HG03469 (cell line): ENCODE results near the gene AOPEP.

ENCODE experiments used
- ATAC-seq: cut with Tn5 transposase; IDR thresholded peaks from one replicate; pipeline ENCODE4 v1.9.1; 2021; ENCODE audit warnings: mild to moderate bottlenecking, moderate library complexity, moderate number of reproducible peaks; ENCODE audit not compliant: unreplicated experiment

Gene AOPEP

DNA sequence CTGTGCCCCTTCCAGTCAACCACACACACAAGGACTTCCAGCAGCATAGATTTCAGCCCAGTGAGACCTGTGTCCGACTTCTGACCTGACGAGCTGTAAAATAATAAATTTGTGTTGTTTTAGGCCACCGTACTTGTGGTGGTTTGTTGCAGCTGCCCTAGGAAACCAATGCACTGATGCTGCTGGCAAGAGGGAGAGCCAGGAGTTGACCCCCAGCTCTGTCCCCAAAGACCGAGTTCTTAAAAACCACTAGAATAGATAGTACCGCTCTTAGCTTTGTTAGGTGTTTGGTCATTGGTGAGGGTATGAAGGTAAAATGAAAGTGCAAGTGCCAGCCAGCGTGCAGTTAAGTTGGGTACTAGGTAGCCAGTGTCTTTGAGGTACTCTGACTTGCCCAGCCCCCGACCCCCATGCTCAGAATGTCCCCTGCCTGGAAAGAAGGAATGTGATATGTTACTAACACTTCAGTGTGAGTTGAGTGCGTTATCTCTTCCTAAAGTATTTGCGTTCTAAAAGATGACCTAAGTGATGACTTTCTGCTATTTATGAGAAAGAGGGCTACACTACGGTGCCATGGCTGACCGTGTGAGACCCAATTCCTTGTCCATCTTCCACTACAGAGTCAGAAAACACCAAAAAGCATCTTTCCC lies 185.6 kb downstream of the AOPEP start:
- ATAC-seq: no peak

DNA sequence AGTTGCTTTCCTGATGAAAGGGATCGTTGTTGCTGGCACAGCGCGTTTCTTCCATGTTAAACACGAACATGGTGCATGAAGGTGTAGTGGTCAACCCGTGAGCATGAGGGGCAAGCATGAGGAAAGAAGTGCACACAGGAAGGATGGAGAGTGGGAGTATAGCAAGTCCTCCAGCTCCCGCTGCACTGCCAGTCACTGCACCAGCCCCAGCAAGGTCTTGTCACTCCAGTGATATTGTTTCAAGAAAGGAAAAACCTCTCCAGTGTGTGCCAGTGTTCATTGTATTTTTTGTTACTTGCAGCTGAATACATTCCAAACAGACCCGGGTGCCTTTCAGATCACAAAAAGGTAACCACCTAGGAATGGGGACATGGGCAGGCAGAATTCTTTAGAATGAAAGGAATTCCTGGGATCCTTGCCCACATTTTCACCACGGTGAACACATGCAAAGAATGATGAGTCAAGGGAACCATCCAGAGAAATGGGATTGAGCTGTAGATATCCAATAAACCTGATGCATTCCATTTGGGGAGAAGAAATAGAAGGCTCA lies 186.3 kb downstream of the AOPEP start:
- no peak for ATAC-seq

DNA sequence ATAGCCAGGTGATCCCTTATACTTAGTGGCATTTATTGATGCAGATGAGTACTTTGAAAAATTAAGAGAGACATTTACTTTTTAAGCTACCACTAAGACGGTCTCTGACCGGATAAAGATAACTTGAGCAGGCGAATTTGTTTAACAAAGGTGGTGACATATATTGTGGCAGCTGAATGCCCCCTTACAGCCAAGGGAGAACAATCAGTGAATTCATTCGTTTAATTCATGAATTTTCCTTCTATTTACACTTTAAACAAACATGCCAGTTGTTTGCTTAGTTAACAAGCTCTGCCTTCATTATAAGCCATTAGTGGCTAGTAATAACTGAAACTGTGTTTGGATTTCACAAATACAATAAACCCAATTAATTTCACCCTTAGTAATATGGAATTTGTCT lies 187.1 kb downstream of the AOPEP start:
- no peak for ATAC-seq

DNA sequence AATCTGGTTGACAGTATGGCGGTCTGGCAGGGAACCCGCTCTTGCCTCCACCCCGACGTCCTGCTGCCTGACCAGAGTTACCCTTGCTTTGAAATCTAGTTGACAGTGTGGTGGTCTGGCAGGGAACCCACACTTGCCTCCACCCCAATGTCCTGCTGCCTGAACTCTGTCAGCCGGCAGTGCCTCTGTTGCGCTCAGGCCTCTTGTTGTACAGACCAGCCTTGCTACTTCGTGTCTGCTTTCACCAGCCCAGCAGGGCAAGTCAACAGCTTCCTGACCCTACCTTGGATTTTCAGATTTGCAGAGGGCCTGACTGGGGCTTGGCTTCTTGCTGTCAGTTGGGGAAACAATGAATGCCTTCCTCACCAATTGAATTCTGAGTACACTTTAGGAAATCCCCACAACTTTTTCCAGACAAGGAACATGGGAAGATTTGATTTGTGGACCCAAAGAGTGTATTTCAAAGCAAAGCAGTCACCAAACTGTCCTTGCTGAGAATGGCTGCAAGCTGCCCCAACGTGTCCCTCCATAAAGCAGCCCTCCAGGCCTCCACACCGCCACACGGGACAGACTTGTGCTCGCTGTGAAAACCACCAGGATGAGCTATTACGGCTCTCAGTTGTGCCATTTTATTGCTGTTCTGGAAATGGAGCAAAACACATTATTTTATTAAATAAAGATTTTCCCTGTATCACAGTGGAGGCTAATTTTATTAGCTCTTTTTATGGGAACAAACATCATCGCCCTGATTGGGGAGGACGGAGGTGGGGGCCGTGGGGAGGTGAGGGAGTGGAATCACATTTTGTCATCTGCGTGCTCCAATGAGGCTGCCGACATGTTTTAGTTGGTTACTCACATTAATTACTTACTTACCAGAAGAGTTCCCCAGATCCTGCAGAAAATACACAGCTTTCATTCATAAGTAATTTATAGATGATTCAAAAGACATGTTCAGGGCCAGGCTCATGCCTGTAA lies 189.3 kb downstream of the AOPEP start:
- no peak for ATAC-seq

DNA sequence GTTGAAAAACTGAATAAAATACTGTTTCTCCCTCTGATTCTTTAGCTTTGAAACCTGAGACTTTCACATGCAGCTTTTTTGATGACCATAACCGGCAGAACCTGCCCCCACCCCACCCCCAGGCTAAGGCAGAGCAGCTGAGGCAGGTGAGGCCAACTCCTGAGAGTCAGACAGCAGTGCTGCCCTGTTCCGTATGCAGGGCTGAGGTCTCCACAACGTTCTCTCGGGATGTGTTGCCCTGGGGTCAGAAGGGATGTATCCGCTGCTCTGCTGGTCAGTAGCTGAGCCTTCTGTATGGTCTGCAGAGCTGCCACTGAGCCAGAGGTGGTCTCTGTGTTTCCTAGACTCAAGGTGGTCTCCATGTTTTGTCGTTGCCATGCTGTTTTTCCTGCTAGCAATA lies 190.5 kb downstream of the AOPEP start:
- ATAC-seq: no peak

DNA sequence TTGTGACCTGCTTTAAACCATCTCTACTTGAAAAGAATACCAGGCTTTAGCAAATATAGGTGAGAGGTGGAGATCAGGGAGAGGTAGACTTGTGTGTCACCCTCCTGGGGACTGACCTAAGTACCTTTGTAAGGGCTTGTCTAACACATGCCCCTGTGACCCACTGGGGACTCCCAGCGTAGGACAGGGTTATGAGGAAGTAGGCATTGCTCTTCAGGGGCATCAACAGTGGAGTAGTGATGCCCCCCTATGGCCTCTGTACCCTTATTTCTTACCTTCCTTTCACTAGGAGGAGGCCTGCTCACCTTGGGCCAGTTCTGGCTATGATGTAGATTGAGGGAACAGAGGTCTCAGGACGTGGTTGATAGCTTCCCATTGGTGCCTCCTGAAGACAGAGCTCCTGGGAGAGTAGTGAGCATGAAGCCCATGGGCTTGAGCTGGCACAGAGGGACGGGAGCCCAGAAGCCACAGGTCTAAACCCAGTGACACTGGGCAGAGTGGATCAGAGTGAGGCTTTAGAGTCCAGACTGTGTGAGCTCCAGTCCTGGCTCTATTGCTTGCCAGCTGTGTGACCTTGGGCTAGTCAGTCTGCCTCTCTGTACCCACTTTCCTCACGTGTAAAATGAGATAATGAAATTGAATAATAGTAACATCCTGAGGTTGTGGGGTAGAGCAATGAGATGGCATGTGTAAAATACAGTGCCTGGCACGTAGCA lies 191.7 kb downstream of the AOPEP start:
- ATAC-seq: no peak

DNA sequence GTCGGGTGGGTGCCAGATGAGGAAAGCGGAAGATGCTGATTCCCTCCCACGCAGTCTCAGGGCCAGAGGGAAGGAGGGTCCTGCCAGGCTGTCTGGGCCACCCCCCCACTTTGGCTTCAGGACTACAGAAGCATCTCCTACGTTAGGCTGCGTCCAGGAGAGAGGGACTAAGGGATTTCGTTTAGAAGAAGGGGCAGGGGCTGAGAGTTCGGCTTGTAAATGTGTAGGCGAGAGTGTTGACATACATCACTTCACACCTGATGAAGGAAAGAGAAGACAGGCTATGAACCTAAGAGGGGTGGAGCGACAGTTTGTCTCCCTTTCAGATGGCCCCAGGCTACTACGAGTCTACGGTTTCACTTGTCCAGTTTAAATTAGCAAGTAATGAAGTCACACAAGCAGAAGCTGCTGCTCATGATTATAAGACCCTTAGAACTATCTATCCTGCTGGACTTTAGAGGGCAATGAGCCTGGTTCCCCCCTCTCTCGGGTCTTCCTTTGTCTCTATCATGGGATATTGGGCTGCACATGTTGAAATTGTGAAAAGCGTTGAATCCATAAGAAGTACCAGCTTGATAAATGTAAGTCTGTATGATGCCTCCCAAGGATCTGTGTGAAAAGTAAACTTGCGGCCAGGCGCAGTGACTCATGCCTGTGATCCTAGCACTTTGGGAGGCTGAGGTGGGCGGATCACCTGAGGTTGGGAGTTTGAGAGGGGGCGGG lies 193.0 kb downstream of the AOPEP start:
- ATAC-seq: no peak

DNA sequence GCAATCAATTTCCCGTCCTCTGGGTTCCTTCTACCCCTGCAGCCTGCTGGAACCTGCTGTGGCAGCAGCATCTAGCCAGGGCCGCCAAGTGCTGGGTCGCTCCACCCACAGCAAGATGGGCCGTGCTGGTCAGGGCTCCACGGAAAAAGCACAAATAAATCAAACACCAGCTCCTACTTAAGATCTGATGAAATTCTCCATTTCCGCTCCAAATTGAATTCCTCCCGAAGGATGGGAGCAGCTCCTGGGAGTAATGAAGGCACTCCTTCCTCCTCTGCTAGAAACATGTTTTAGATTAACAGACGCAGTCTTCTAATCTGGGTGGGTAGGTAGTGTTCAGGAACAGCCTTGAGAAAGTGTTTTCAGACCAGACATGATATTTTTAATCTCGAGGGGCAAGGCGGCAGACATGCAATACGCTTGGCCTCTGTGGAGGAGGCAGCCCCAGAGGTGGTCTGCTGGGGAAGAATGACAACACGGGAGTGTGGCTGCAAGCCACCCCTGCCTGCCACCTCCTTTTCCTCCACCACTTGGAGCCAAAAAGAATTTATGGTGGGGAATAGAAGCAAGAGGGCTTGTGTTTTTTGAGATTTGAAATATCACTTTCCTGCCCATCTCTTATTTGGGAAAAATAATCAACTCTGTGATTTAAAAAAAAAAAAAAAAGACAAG lies 194.1 kb downstream of the AOPEP start:
- no peak for ATAC-seq

DNA sequence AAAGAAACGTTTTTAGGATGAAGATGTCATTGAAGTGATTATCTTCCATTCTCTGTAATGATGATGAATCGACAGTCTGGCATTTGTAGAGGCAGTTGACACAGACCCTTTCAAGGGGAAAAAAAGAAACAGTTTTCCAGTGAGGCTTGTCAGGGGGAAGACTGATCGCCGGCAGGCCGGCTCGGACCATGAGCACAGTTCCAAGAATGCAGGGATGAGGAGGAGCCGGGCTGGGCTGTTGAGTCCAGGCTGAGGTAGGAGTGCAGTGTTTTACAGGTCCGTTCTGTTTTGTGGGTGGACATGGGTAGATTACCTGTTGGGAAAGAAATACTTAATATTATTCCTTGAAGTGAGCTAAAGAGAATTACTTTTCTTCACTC lies 194.6 kb downstream of the AOPEP start:
- no peak for ATAC-seq

DNA sequence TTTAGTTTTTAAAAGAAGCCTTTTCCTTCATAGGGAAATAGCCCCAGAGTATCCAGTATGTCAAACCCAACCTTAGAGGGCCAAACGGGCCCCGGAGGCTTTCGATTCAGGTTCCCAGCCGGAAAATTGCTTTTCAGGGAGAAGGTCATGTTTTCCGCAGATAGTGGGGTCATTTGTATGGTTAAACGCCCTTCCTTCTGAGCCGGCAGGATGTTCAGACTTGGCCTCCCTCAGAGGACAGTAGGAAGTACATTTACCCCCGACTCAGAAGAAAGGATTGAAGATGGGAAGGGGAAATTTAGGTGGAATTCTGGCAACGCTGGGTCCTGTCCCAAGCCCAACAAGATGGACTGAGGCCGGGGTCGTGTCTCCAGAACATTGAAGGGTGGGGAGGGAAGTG lies 195.2 kb downstream of the AOPEP start:
- no peak for ATAC-seq

DNA sequence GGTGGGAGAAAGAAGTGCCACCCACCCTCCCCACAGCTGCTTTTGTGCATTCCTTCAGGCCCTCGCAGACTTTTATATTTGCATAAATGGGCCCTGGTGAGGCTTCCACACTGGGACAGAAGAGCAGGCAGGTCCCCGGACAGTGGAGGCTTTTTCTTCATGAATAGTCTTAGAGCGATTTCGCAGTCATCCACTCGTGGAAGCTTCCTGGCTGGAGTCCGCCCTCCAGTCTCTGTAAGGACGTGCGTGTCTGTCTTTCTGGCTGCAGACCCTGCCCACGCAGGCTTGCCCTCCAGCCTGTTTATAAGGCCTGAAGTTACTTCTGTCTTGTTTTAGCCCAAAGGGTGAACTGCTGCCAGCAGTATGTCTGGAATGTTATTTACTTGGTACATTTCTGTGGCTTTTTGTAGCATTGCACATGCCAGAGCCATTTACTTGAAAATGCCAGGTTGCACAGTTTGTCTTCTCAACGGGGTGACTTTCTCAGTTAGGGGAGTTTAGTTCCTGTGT lies 195.7 kb downstream of the AOPEP start:
- ATAC-seq: no peak

DNA sequence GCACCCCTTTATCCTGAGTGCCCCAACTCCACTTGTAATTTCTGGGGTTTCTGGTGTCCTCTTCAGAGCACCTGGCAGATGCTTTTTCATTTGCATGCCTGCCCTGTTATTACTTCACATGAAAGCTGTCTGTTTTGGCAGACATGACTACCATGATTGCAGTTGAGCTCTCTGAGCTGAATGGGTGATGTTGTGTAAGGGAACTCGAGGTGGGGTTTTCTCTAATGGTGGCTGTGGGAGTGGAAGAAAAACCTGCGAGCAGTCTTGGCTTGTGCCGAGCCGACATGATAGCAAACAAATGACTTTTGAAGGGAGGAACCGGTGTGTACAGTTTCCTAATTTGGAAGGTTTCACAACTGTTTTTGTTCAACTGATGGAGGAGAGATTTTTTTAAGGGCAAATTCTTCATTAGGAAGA lies 196.2 kb downstream of the AOPEP start:
- ATAC-seq: no peak

DNA sequence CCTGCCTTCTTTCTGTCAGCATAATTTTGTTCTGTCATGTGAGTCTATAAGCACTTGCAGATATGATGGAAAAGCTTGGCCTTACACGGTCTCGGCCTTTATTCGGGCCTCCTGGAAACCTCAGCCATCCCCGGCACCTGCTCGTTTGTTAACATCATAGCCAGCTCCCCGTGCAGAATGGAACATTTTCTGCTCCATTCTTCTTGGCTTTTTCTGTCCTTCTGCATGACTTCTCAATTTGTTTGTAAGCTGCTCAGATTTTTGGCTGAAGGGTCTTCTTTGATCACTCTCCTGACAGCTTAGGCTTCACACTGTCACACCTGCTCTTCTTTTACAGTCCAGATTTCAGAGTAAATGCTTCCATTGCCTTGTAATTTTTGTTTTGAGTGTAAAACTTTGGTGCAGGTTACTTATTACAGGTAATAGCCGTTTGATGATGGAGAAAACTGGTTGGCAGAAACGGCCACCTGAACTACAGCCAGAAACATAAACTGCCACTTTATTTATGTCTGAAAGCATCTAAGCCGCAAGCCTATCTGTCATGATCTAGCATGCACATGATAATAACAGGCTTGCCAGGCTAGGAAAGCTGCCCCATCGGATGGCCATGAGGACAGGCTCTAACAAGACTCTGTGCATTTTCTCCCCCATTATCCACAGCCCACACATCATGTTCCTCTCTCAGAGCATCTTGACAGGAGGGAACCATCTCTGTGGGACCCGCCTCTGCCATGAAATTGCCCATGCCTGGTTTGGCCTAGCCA lies 197.0 kb downstream of the AOPEP start:
- ATAC-seq: no peak

DNA sequence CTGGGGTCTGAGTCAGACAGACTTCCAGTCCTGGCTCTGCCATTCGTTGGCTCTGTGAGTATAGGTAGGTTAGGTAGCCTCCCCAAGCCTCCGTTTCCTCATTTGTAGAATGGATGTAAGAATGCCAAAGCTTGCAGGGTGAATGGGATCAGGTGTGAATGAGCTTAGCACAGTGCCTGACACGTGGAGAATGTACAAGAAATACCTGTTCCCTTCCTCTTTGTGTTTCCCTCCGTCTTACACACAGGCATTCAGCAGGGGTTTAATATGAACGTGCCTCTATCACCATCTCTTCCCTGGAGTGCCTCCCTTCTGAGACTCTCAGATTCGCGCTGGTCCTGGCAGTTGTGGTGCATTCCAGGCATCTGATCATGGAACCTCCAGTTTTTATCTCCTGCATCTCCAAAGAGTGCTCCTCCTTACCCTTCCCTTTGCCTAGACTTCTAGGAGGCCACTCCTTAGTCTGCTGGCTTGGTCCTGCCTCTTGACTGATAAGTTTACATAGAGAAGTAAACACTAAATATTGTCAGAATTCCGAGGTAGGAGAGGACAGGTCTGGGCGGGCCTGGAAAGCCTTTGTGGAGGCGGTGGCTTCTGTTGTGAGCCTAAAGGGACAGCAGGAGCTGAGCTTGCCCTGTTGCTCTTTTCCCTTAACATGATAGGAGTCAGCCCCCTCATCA lies 199.4 kb downstream of the AOPEP start:
- no peak for ATAC-seq

DNA sequence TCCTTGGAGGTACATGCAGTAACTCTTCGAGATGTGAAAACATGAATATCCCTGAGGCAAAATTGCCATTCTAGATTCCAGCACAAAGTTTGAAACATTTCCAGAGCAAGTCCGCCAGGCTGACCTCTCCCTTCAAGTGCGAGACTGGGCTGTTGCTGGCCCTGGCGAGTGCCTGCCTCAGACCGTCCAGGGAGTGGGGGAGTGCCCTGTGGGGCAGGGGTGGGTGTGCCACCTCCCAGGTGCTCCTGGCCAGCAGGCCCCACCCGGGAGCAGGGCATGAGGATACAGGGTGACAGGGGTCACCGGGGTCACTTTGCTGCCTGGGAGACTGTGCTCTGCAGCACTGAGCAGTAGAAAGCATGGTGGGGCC lies 199.9 kb downstream of the AOPEP start:
- no peak for ATAC-seq

DNA sequence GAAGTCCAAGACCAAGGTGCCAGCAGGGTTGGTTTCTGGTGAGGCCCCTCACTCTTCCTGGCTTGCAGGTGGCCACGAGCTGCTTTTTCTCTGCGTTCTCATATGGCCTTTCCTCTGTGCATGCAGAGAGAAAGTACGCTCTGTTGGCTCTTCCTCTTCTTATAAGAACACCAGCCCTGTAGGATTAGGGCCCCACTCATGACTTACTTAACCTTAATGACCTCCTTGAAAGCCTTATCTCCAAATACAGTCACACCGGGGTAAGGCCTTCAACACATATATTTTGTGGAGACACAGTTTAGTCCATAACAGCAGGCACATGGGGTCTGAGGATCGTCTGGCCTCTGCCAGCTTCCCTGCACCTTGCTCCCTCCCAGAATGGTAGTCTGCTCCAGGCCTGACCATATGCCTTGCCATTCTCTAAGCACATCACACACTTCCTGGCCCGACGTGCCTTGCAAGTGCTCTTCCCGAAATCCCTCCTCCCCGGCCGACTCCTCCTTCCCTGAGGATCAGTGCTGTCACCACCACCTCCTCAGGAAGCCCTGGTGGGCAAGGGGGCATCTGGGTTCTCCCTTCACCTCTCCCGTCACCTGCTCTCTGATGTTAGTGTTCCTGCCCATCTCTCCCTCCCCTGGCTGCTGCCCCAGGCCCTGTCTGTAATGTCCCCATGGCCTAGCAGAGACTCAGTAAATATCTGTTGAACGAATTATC lies 200.7 kb downstream of the AOPEP start:
- ATAC-seq: no peak

DNA sequence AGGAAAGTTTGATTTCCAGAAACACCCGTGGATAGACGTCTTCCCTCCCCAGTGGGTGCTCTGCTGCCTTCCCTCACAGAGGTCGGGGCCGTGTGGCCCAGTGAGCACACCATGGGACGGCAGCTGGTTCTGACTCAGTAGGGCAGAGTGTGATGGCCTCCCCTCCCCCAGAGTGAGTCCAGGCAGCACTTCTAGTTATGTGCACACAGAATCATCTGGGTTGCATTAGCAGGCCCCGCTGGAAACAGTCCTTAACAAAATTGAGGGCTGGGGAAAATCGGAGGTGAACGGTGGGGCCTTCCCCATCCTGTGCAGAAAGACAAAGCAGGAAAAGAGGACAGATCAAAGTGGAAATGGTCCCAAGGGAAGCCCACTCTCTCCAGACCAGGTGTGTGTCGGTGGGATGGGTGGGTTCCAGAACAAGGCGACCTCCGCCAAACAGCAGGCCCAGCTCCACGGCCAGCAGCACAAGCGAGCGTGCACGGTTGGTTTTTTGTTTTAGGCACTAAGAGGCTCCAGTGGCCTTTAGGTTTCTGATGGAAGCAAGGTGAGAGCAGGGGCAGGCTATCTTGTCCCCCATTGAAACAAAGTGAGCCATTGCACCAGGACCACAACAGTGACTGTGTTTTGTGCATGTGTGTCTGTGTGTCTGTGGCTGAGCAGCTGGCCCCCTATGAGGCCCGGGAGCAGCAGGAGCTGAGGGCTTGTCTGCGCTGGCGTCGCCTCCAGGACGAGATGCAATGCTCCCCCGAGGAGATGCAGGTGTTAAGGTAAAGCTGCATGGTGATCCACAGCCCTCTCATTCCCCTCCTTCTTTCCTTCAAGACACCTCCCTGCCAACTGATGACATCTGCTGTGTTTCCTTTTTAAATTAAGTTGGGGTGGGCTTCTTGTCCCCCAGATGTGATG lies 201.5 kb downstream of the AOPEP start:
- ATAC-seq: no peak
